ENCODE measurements around the gene RAD23B.
"Not testable (repeated sequence)": the region's sequence is repeated elsewhere in the genome, so short reads cannot be mapped to it uniquely, and the experiment has no call there.

The RAD23B gene

GRCh38 chr9:107282759-107283622 lies at the start of gene RAD23B:
RAD23B (plus strand) TSS chr9:107283279; CDS start chr9:107283630, 351 bp downstream.
- DNase-seq: peak; percentile 99

GRCh38 chr9:107235765-107236442 lies 47.2 kb upstream of the RAD23B start:
- no peak for DNase-seq

DNA sequence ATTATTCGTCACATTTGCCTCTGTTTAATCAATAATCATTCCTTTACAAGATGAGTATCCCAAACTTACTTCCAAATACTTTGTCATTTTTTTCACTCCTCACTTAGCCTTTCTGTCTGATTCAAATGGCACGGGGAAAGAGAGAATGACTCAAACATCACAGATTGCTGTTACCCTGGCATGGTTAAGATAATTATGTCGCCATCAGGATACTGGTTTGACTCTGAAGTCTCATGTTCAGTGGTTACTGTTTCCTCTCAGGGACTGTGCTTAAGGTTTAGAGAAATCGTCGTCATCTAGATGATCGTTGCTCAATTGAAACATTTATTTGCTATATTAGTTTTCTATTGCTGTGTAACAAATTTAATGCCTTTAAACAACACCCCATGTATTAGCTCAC lies 45.2 kb upstream of the RAD23B start:
- DNase-seq: no peak

GRCh38 chr9:107239474-107239873 lies 43.6 kb upstream of the RAD23B start:
- no peak for DNase-seq

GRCh38 chr9:107240260-107240659 lies 42.8 kb upstream of the RAD23B start:
- DNase-seq: no peak

DNA sequence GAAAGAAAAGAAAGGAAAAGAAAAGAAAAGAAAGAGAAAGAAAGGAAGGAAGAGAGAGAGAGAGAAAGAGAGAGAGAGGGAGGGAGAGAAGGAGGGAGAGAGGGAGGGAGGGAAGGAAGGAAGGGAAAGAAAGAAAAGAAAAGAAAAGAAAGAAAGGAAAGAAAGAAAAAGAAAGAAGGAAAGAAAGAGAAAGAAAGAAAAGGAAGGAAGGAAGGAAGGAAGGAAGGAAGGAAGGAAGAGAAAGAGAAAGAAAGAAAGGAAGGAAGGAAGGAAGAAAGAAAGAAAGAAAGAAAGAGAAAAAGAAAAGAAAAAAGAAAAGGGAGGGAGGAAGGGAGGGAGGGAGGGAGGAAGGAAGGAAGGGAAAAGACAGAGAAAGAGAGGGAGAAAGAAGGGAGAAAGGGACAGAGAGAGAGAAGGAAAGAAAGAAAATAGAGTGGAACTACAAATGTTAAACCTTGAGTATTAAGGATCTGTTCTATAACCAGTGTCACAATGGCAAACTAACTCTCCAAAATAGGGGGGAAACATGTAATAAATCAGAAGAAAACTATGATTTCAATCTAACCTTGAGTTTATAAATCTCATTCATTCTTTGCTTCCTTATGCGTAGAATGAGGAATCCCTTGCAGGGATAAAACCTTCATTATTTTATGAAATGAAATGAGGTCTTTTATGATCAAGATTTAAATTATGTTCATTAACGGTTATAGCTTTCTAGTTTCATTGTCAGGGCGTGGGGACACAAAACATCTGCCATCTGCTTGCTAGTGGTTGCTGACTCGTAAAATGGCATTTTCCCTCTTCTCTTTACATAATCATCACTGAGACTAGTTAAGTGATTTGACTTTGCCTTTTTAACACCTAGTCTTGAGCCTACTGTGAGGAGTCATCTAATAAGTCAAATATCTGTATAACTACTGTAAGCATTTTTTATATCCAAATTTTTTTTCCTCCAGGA lies 40.7 kb upstream of the RAD23B start:
- no peak for DNase-seq

DNA sequence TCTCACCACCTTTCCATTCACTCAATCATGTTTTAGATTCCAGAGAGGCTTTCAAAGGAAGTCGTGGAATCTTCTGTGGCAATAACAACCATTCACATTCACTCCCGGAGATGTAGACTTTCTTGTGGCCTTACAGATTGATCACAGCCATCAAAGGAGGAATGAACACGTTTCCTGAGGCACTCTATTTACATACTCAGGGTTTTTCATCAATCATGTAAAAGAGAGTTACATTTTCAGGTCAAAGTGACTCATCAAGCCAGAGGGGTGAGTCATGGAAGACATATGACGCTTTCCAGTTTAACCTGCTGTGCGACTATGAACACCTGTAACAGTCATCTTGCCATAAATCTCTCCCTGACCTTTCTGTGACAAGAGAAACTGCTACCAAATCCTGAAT lies 39.3 kb upstream of the RAD23B start:
- peak; percentile 68 for DNase-seq

DNA sequence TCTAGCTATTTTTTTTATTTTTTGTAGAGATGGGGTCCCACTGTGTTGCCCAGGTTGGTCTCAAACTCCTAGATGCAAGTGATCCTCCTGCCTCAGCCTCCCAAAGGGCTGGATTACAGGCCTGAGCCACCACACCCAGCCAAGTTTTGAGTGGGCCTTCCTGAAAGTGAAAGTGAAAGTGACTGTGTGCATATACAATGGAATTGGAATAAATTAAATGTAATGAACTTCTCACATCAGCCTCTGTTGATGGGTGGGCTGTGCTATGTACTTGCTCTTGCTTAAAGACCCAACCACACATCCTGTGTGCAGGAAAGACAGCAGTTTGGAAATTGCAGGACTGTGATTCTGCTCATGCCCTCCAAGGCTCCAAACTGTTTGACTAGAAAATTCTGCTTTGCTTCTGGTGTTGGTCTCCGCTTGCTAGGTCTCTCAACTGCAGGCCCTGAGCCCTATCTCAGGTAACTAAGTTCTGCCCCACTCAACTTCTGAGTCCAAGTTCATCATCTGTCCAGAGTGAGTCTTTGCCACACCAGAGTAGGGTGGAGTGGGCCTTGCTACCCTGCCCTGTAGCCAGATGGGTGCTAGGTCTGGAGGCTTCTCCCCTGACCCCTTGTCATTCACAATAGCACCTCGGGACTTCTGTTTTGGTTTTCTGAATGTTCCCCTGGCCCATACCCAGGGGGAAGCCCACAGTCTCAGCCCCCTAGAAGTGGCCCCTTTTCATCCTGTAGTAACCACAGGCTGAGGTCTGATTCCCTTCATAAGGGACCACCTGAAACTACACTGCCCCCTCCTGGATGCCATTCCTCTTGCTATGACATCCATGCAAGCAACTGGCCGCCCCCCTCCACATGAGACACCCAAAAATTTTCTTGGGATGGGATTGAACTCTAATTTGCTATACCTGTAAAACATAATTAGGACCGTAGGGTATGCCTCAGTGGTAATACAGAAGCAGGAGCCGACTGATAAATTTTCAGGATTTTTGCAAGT lies 36.5 kb upstream of the RAD23B start:
- DNase-seq: no peak

DNA sequence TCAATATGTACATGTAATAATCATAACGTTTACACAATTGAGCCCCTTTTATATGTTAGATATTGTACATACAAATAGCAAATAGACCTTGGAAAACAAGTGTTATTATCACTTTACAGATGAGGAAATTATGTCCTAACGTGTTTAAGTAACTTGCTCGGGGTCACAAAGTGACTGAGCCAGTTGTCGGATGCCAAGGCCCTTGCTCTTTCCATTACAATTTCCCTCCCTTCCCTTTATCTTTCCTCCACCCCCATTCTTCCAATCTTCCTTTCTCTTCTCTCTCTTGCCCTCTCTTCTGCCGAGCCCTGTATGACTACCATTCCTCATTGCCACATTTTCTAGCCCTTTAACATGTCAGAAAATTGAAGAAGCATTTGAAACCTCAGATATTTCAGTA lies 34.4 kb upstream of the RAD23B start:
- DNase-seq: no peak

DNA sequence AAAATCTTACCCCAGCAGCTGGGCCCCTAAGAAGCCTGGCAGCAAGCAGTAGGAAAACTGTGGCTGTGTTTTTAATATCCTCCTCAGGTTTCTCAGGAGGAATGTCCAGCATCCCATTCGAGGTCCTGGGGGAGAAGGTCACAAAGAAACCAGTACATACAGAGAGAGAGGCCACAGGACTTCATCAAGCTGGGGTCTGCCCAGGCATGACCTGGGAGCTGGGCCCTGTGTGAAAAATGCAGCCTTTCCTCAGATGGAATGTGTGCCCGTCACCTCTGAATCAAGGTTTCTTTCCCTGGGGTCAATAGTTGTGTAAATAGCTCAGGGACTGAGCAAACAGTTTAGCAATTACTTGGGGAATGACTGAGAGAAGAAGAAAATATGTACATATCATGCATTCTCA lies 33.9 kb upstream of the RAD23B start:
- DNase-seq: no peak

GRCh38 chr9:107249665-107250285 lies 33.3 kb upstream of the RAD23B start:
- DNase-seq: no peak

GRCh38 chr9:107251756-107252322 lies 31.2 kb upstream of the RAD23B start:
- no peak for DNase-seq

DNA sequence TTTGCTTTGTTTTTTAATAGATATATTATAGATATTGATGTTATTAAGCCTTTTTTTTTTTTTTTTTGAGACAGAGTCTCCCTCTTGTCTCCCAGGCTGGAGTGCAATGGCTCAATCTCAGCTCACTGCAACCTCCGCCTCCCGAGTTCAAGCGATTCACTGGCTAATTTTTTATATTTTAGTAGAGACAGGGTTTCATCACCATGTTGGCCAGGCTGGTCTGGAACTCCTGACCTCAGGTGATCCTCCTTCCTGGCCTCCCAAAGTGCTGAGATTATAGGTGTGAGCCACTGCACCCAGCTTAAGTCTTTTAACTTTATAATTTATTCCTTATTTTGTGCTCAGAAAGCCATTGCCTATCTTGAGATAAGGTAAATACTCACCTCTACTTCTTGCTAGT lies 24.2 kb upstream of the RAD23B start:
- no peak for DNase-seq

DNA sequence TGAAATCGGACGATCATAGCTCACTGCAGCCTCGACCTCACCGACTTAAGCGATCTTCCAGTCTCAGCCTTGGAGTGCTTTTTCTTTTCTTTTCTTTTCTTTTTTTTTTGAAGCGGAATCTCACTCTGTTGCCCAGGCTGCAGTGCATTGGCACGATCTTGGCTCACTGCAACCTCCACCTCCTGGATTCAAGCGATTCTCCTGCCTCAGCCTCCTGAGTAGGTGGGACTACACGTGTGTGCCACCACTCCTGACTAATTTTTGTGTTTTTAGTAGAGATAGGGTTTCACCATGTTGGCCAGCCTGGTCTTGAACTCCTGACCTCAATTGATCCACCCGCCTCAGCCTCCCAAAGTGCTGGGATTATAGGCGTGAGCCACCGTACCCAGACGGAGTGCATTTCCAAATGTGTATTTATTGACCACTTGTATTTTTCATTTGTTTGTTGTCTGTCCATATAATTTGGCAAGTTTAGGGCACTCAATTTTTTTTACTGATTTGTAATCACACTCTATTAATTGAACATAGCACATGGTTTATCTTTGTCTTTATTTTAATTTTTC lies 23.2 kb upstream of the RAD23B start:
- not testable (repeated sequence) for DNase-seq

DNA sequence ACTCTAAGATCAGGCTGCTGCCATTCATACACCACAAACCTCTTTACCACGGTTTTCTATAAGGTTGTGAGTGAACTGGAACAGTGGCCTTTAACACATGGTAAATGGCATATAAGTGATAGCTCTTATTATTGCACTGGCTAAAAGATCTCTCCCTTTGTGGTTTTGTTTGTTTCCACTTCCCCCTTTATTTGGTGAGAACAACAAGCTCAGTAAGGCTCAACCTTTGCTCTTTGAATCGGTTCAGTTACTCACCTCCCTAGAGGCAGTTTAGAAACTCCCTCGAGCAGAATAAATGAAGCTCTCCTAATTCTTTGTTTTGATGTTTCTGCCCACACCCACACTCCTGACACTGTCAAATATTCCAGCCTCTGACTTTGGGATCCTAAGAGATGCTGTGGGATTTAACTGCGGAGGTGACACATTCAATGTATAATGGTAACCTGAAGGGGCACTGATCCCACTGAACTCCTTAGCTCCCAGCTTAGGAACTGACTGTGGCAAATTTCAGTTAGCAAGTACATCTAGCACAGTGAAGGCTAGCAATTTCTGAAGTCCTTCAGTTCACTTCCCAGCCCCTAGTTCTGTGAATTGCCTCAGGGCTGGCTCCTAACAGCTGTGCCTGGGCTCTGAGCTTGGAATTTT lies 22.5 kb upstream of the RAD23B start:
- DNase-seq: no peak

GRCh38 chr9:107261106-107261505 lies 22.0 kb upstream of the RAD23B start:
- no peak for DNase-seq

- no peak for DNase-seq
Observed at GRCh38 chr9:107263289-107263688, 19.8 kb upstream of the RAD23B start.

- no peak for DNase-seq
Observed at GRCh38 chr9:107266624-107267368, 16.3 kb upstream of the RAD23B start.

DNA sequence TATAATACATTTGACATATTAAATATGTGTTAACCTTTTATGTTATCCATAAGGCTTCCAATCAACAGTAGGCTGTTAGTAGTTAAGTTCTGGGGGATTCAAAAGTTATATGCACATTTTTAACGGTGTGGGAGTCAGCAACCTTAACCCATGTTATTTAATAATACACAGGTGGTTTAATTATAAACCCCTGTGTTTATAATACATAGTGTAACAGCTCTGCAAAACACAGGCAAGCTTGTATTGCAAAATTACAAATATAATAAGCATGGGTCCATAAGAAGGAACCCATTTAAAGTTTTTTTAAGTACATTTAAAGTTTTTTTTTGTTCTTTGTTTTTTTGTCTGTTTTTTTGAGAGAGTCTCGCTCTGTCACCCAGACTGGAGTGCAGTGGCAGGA lies 14.5 kb upstream of the RAD23B start:
- DNase-seq: no peak

Measured in activated effector memory CD4-positive, alpha-beta T cell treated with anti-CD3 and anti-CD28 coated beads, Interleukin-2, amount 50 U/mL, for 16 hours (primary cell).